Kidney (tissue), 14 donors: ENCODE data around the gene TAF8. TPM values are rescaled to one million over a fixed set of nuclear protein-coding genes. Genes with fewer than 3 reads are reported as not detected.

ENCODE experiments used
- DNase-seq, 5 donors: peaks; one replicate each; pipeline ENCODE4 v3.0.0-alpha.2; 2013 to 2020
- FAIRE-seq: peaks from 2 replicates; lab custom pipeline; 2012; peaks lifted over from hg19 to GRCh38; lab: Jason Lieb, UNC
- H3K27ac ChIP-seq, 2 donors: one replicate each; pipeline ENCODE4 v1.7.0; 2013; ENCODE audit warnings: low read depth in 2 of 2, low read length in 2 of 2, inconsistent platforms in 1 of 2
- H3K27me3 ChIP-seq: one replicate; pipeline ENCODE4 v1.7.1; 2013; ENCODE audit warnings: low read length, inconsistent platforms; ENCODE audit not compliant: control insufficient read depth, insufficient read depth
- H3K36me3 ChIP-seq, 3 donors: one replicate each; pipeline versions ENCODE4 v1.7.0 to v1.7.1; 2013; ENCODE audit warnings: low read length in 3 of 3, control low read depth in 1 of 3, inconsistent platforms in 1 of 3; ENCODE audit not compliant: insufficient read depth in 3 of 3, control insufficient read depth in 2 of 3
- H3K4me1 ChIP-seq, 3 donors: one replicate each; pipeline versions ENCODE4 v1.7.0 to v1.7.1; 2013; ENCODE audit warnings: low read length in 3 of 3, inconsistent platforms in 1 of 3, low read depth in 1 of 3; ENCODE audit not compliant: control insufficient read depth in 2 of 3, insufficient read depth in 2 of 3
- H3K4me3 ChIP-seq, 3 donors: one replicate each; pipeline versions ENCODE4 v1.7.0 to v1.8.1; 2013; ENCODE audit warnings: low read length in 3 of 3, control low read depth in 1 of 3, inconsistent platforms in 1 of 3
- H3K9ac ChIP-seq, 3 donors: one replicate each; pipeline versions ENCODE4 v1.7.0 to v1.7.1; 2013; ENCODE audit warnings: low read length in 3 of 3, control low read depth in 1 of 3, inconsistent platforms in 1 of 3
- H3K9me3 ChIP-seq, 3 donors: one replicate each; pipeline versions ENCODE4 v1.7.0 to v1.7.1; 2013; ENCODE audit warnings: low read length in 3 of 3, control low read depth in 1 of 3, inconsistent platforms in 1 of 3; ENCODE audit not compliant: control insufficient read depth in 2 of 3, insufficient read depth in 1 of 3
- intact Hi-C: fragments of 100-400 bp; cut with DNase I; formaldehyde crosslinking; loops from one replicate; pipeline ENCODE4 v1.11.1; 2022
- polyA plus RNA-seq: library from polyadenylated mRNA; stranded (reverse); fragments of 350-450 nt; fragmentation: Illumina TruSeq; extraction: RNeasy Lipid Tissue Mini Kit (QIAGEN cat#74804); gene quantifications from one replicate; pipeline ENCODE4 v1.2.3, GENCODE V29; 2014; ENCODE audit warnings: low read depth, low replicate concordance; ENCODE audit not compliant: insufficient read depth
- total RNA-seq: library from RNA; stranded (reverse); fragmentation: NEBNext Ultra II Directional; extraction: Animal tissue kit (Norgen Biotek cat#: 25700); gene quantifications from one replicate; pipeline ENCODE4 v1.2.1, GENCODE V29; 2021
- TF ChIP-seq, protein P1 (sequence below): IDR thresholded peaks from 3 replicates; pipeline ENCODE4 v1.5.1; 2012; ENCODE audit warnings: mild to moderate bottlenecking, moderate library complexity, borderline replicate concordance; ENCODE audit not compliant: insufficient read depth; ENCODE audit errors: extremely low read depth
- donor health status: control.
- donor health status: control.
- donor health status: control.
- donor health status: control.
- donor health status: control.
- donor health status: DM: yes; HTN: yes; CAD: no.
- donor health status: Normal renal cell carcinoma (clear cell type).

Gene TAF8
- total and polyA plus RNA-seq, 2 donors from 2014 or later: 16.3 to 32.0 TPM

GRCh38 chr6:42095776-42096541, 45.6 kb downstream of the TAF8 start:
- no peaks in the 10 kb centered on the region for H3K9me3 ChIP-seq
- intact Hi-C loops: no loop called here
- H3K27ac ChIP-seq: no peak overlapping the region
- H3K4me3 ChIP-seq: no peak overlapping the region
- no peak for FAIRE-seq
- peaks cover 0 to 4% (median 0%) of the 10 kb centered on the region in 3 donors for H3K4me1 ChIP-seq
- TF ChIP-seq, protein P1, sequence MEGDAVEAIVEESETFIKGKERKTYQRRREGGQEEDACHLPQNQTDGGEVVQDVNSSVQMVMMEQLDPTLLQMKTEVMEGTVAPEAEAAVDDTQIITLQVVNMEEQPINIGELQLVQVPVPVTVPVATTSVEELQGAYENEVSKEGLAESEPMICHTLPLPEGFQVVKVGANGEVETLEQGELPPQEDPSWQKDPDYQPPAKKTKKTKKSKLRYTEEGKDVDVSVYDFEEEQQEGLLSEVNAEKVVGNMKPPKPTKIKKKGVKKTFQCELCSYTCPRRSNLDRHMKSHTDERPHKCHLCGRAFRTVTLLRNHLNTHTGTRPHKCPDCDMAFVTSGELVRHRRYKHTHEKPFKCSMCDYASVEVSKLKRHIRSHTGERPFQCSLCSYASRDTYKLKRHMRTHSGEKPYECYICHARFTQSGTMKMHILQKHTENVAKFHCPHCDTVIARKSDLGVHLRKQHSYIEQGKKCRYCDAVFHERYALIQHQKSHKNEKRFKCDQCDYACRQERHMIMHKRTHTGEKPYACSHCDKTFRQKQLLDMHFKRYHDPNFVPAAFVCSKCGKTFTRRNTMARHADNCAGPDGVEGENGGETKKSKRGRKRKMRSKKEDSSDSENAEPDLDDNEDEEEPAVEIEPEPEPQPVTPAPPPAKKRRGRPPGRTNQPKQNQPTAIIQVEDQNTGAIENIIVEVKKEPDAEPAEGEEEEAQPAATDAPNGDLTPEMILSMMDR: no peak
- no peaks in the 10 kb centered on the region for H3K36me3 ChIP-seq
- no peak overlapping the region for H3K9ac ChIP-seq
- no peaks in the 10 kb centered on the region for H3K27me3 ChIP-seq
- no peak for DNase-seq

- Histone ChIP-seq H3K27ac (no peak overlapping the region), H3K9ac (no peak overlapping the region), H3K4me1 (peaks cover 0 to 2% (median 0%) of the 10 kb centered on the region in 3 donors), H3K36me3 (no peaks in the 10 kb centered on the region), H3K9me3 (no peaks in the 10 kb centered on the region), H3K27me3 (no peaks in the 10 kb centered on the region), H3K4me3 (no peak overlapping the region)
- TF ChIP-seq, protein P1: no peak
- FAIRE-seq (no peak), DNase-seq (peak in 1 of 5 donors; percentile 88)
- intact Hi-C loops: no loop called here
Measured at GRCh38 chr6:42099340-42100028, 49.2 kb downstream of the TAF8 start.

GRCh38 chr6:42100029-42100901, 49.9 kb downstream of the TAF8 start:
- TF ChIP-seq, protein P1: no peak
- intact Hi-C loops: no loop called here

More at GRCh38 chr6:42100029-42100901, 49.9 kb downstream of the TAF8 start:
- DNase-seq (no peak), FAIRE-seq (no peak)
- Histone ChIP-seq H3K4me1 (peaks cover 0 to 2% (median 0%) of the 10 kb centered on the region in 3 donors), H3K36me3 (no peaks in the 10 kb centered on the region), H3K27me3 (no peaks in the 10 kb centered on the region), H3K9ac (no peak overlapping the region), H3K4me3 (no peak overlapping the region), H3K27ac (no peak overlapping the region), H3K9me3 (no peaks in the 10 kb centered on the region)
